HG03342 (cell line): Measurements from ENCODE around the gene MTERF4.

Experiments used
- ATAC-seq: cut with Tn5 transposase; IDR thresholded peaks from one replicate; pipeline ENCODE4 v1.9.1; 2021; ENCODE audit warnings: mild to moderate bottlenecking, moderate library complexity; ENCODE audit not compliant: unreplicated experiment

MTERF4 gene

GRCh38 chr2:241051578-241052487 is 50.3 kb downstream of the MTERF4 start:
- ATAC-seq, result no peak

GRCh38 chr2:241050624-241051577 is 51.2 kb downstream of the MTERF4 start:
- no peak for ATAC-seq

- no peak for ATAC-seq
Observed at GRCh38 chr2:241049739-241050623, 52.1 kb downstream of the MTERF4 start.

- ATAC-seq, result no peak
Observed at GRCh38 chr2:241048949-241049343, 53.1 kb downstream of the MTERF4 start.

GRCh38 chr2:241048149-241048948 is 53.7 kb downstream of the MTERF4 start:
- no peak for ATAC-seq

- no peak for ATAC-seq
Observed at GRCh38 chr2:241047253-241048010, 54.7 kb downstream of the MTERF4 start.
